NCI-H2196 treated with DMSO at 0.1 percent for 48 hours (cell line): ENCODE data around the gene TERT.

Experiments
- DNase-seq: peaks from one replicate; lab custom pipeline; 2025; ENCODE audit not compliant: unreplicated experiment; lab: John Stamatoyannopoulos, UW

The TERT gene

DNA sequence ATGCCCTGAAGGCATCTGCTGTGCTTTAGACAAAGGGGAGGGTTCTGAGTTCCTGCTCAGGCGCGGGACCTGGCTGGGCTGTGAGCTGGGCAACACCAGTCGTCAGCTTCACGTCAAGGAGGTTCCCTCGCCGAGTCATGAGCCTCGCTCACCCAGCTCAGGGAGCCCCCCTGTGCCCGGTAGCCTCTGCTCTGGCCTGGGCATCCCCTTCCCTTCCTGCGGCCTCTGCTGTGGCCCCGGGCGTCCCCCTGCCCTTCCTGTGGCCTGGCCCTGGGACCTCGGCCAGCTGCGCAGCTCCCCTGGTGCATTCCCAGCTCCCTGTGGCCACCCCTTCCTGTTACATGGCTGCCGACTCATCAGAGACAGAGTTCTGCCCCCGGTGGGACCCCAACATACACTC, 29.8 kb downstream of the TERT start:
- DNase-seq = no peak

DNA sequence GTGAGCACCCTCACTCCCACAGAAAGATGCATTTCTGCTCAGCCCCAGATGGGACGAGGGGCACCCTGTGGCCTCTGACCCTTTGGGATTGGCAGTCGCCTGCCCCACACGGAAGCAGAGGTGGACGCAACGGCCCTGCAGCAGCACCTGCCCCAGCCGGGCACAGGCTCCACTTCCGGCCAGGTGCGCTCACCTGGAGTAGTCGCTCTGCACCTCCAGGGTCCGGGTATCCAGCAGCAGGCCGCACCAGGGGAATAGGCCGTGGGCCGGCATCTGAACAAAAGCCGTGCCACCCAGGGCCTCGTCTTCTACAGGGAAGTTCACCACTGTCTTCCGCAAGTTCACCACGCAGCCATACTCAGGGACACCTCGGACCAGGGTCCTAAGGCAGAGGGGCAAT, 30.7 kb downstream of the TERT start:
- DNase-seq = no peak

- no peak for DNase-seq
Measured at GRCh38 chr5:1262381-1262780, 32.5 kb downstream of the TERT start.

GRCh38 chr5:1261643-1262042, 33.2 kb downstream of the TERT start:
- DNase-seq = no peak

GRCh38 chr5:1259806-1260480, 34.9 kb downstream of the TERT start:
- DNase-seq = no peak

GRCh38 chr5:1257841-1258240, 37.0 kb downstream of the TERT start:
- DNase-seq = no peak

DNA sequence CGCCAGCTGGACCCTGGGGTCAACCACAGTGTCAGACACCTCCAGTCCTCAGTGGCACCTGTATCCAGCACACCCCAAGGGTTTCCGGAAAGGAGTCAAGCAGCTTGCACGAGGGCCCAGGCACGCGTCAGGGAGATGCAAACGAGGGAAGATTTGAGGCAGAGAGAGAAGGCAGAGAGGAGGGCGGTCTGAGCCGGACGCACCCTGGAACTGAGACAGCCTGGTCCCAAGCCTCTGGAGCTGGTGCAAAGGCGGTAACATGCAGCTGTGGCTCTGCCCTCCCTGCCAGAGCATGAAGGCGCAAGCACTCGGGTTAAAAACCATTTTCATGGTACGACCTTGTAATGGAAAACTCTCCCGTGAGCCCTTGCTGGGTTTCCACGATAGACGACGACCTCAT, 37.5 kb downstream of the TERT start:
- DNase-seq = no peak

DNA sequence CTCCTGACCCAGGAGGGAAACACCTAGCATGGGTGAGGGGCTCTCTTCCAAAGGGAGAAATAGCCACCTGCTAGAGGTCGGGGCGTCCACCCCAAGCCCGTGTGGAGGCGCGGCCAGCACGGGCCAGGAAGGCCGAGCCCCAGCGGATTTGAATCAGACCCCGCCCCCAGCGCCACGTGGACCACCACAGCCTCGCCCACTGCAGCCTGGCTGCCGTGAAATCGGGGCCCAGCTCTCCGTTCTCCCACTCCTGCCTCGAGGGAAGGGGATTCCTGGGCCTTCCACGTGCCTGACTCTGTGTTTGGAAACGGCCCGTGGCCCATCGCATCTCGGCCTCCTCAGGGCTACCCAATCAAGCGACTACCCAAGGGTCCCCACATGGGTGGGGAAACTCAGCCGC, 38.1 kb downstream of the TERT start:
- DNase-seq = no peak

- no peak for DNase-seq
Measured at GRCh38 chr5:1255081-1255561, 39.7 kb downstream of the TERT start.

DNA sequence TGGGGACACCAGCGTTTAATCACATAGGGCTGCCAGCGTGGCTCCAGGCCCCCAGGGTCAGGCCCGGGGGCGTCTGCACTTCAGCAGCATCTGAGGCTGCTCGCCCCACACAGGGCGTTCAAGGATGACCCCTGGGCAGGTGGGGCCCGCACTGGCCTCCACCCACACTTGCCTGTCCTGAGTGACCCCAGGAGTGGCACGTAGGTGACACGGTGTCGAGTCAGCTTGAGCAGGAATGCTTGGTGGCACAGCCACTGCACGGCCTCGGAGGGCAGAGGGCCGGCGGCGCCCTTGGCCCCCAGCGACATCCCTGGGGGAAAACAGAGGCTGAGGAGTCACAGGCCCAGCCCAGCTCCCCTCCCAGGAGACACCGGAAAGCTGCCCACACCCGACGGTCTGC, 40.7 kb downstream of the TERT start:
- DNase-seq = no peak

- no peak for DNase-seq
Measured at GRCh38 chr5:1253456-1254105, 41.3 kb downstream of the TERT start.

- DNase-seq = no peak
Measured at GRCh38 chr5:1252681-1253080, 42.2 kb downstream of the TERT start.

DNA sequence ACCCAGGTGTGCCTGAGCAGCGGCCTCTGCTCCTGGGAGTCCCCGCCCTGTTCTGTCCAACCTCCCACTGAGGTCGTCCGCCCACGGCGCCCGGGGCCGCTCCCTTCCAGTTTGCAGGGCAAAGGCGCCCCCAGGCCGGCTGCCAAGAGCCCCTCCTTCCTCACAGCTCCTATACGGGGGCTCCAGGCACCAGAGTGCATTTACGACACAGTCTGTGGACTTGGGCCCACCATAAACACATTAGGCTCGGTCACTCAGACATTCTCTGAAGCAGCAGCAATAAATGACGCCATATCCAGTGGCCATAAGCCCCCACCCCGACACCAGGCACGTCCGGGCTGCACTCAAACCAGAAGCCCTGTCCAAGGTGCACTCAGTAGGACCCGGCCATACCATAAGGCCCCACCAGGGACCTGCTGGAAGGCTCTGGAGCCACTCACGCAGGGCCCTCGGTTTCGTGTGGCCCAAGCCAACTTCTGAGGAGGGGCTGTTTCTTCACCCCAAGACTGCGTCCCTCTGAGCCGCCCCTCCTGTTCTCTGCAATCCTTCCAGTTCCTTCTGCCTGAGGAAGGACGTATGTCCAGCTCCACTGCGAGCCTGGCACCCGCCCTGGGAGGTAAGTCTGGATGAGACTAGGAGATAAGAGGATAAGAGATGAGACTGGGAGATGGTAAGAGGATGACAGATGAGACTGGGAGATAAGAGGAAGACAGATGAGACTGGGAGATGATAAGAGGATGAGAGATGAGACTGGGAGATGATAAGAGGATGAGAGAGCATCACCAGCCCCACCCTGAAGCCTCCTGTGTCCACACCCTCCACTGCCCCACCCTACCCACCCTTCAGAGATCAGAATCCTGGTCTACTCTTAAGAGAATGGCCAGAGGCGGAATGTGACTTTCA, 42.9 kb downstream of the TERT start:
- no peak for DNase-seq

GRCh38 chr5:1249366-1250280, 45.2 kb downstream of the TERT start:
- no peak for DNase-seq

DNA sequence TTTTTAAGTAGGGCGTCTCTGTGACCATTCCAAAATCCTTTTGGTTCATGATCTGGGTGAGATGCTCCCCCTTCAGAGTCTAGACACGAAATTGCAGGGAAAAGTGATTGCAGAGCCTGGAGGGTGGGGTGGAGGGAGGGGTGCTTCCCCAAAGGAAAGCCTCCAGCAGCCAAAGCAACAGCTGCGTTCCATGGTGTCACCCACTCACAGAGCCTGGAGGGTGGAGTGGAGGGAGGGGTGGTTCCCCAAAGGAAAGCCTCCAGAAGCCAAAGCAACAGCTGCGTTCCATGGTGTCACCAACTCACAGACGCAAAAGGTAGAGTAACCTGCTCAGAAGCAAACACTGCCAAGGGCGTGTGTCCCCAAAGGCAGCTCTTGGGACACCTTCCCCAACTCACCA, 47.1 kb downstream of the TERT start:
- DNase-seq = no peak

DNA sequence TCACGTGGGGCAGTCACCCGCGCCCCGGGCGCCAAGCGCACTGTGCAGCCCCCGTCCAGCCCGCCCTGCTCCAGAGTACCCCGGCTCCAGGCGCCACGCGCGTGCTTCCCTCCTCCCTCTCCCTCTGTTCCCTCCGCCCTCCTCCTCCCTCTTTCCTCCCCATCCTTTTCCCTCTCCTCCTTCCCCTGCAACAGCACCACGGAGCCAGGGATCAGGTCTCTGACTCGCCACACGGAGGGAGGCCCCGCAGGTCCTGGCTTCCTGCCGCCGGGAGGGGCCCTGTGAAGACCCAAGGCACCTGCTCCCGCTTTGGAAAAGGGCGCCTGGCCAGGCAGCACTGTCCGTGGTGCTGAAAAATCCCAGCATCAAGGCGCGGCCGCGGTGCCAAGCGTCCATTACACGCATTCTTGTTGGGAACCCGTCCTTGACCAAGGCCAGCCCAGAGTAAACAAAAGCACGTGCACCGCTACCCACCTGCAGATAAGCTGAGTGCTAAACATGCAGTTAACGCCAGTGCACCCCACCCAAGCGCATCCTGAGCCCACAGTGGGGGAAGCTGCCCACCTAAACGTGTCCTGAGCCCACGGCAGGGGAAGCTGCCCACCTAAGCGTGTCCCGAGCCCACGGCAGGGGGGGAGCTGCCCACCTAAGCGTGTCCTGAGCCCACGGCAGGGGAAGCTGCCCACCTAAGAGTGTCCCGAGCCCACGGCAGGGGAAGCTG, 48.0 kb downstream of the TERT start:
- no peak for DNase-seq

GRCh38 chr5:1245905-1246576, 48.8 kb downstream of the TERT start:
- DNase-seq = no peak

- no peak for DNase-seq
Measured at GRCh38 chr5:1244976-1245375, 49.9 kb downstream of the TERT start.

DNA sequence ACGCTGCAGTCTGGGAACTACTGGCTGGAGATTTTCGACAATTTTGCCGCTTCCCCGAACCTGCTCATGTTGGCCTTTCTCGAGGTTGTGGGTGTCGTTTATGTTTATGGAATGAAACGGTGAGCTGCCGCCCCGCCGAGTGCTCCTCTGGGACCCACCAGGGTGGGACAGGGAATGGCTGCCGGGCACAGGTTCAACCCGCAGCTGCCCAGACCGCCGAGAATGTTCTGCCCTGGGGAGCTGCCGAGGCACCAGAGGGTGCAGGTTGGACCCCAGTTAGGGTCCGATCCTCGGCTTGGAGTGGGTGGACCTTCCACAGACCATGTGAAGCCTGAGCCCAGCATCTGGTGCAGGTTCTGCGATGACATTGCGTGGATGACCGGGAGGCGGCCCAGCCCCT, 50.6 kb downstream of the TERT start:
- DNase-seq = no peak
